H1 (cell line): ENCODE results near the gene WWP2. TPM values are rescaled to one million over a fixed set of nuclear protein-coding genes. Genes with fewer than 3 reads are reported as not detected.

ENCODE experiments used
- CTCF ChIA-PET: fragments of 300-600 bp; sonication (Branson Sonifier 250); formaldehyde crosslinking; loops from one replicate; lab custom pipeline; 2021; ENCODE audit not compliant: partially characterized antibody; lab: Charles Lee
- POLR2A ChIA-PET: fragments of 300-600 bp; sonication (Branson Sonifier 250); formaldehyde crosslinking; loops from one replicate; lab custom pipeline; 2021; ENCODE audit warnings: inconsistent platforms; ENCODE audit not compliant: partially characterized antibody; lab: Charles Lee
- DNase-seq, 2 experiments: peaks; one replicate each; pipeline versions ENCODE4 v3.0.0 to v3.0.0-alpha.2; 2010 to 2022; ENCODE audit warnings: low spot score in 2 of 2, low read depth in 1 of 2, mixed read lengths in 1 of 2
- FAIRE-seq: peaks from 2 replicates; lab custom pipeline; 2011; peaks lifted over from hg19 to GRCh38; lab: Jason Lieb, UNC
- H2AFZ ChIP-seq: 2 replicates; pipeline ENCODE4 v1.8.1; 2012; ENCODE audit warnings: low read length, inconsistent platforms
- H2AK5ac ChIP-seq: 2 replicates; pipeline ENCODE4 v1.6.1; 2013; ENCODE audit warnings: low read depth, low read length
- H2BK120ac ChIP-seq: replicated peaks from 2 replicates; pipeline ENCODE3; 2013; ENCODE audit warnings: low read depth, low read length, inconsistent platforms
- H2BK12ac ChIP-seq: 2 replicates; pipeline ENCODE4 v1.6.1; 2013; ENCODE audit warnings: low read depth, low read length
- H2BK15ac ChIP-seq: 2 replicates; pipeline ENCODE4 v1.6.1; 2013; ENCODE audit warnings: low read length
- H2BK20ac ChIP-seq: 2 replicates; pipeline ENCODE4 v1.6.1; 2013; ENCODE audit warnings: low read length
- H2BK5ac ChIP-seq: 2 replicates; pipeline ENCODE4 v1.6.1; 2013; ENCODE audit warnings: low read depth, low read length
- H3K14ac ChIP-seq: 2 replicates; pipeline ENCODE4 v1.6.1; 2013; ENCODE audit warnings: inconsistent platforms; ENCODE audit not compliant: insufficient read length
- H3K18ac ChIP-seq: 2 replicates; pipeline ENCODE4 v1.6.1; 2013; ENCODE audit warnings: low read length; ENCODE audit errors: extremely low read depth
- H3K23ac ChIP-seq: 2 replicates; pipeline ENCODE4 v1.6.1; 2013; ENCODE audit warnings: inconsistent platforms; ENCODE audit not compliant: insufficient read length
- H3K23me2 ChIP-seq: 2 replicates; pipeline ENCODE4 v1.6.1; 2013; ENCODE audit warnings: low read depth, low read length
- H3K27ac ChIP-seq: 2 replicates; pipeline ENCODE4 v1.6.1; 2011; ENCODE audit warnings: low read depth, low read length, inconsistent platforms
- H3K27me3 ChIP-seq, 4 experiments: replicated peaks in 1 of 4; 1 replicate in 1 of 4; 2 replicates in 3 of 4; pipeline versions ENCODE4 v1.6.1 to v1.8.1; 2011 to 2013; ENCODE audit warnings: low read length in 3 of 4, mild to moderate bottlenecking in 3 of 4, inconsistent platforms in 2 of 4, mixed read lengths in 2 of 4, moderate library complexity in 1 of 4; ENCODE audit not compliant: control insufficient read depth in 3 of 4, insufficient read depth in 3 of 4; ENCODE audit errors: extremely low read depth in 1 of 4
- H3K36me3 ChIP-seq, 4 experiments: 2 replicates each; pipeline versions ENCODE4 v1.6.1 to v1.8.1; 2011 to 2013; ENCODE audit warnings: mild to moderate bottlenecking in 4 of 4, low read length in 3 of 4, moderate library complexity in 2 of 4, control low read depth in 1 of 4, inconsistent platforms in 1 of 4; ENCODE audit not compliant: insufficient read depth in 4 of 4, control insufficient read depth in 2 of 4
- H3K4ac ChIP-seq: replicated peaks from 2 replicates; pipeline ENCODE3; 2013; ENCODE audit warnings: low read length, low read depth, mixed read lengths, inconsistent platforms; ENCODE audit not compliant: insufficient read length
- H3K4me1 ChIP-seq, 4 experiments: replicated peaks in 1 of 4; 1 replicate in 1 of 4; 2 replicates in 3 of 4; pipeline versions ENCODE4 v1.6.1 to v1.8.1; 2011 to 2013; ENCODE audit warnings: low read length in 3 of 4, inconsistent platforms in 2 of 4, mixed read lengths in 1 of 4; ENCODE audit not compliant: insufficient read depth in 4 of 4, control insufficient read depth in 3 of 4
- H3K4me2 ChIP-seq, 2 experiments: 2 replicates each; pipeline versions ENCODE4 v1.6.1 to v1.8.1; 2011 to 2013; ENCODE audit warnings: low read depth in 2 of 2, low read length in 2 of 2, control low read depth in 1 of 2, inconsistent platforms in 1 of 2, mild to moderate bottlenecking in 1 of 2; ENCODE audit not compliant: insufficient read depth in 1 of 2
- H3K4me3 ChIP-seq, 4 experiments: fragments of 200-600, 300-600 bp in 1 of 4; sonication (generic), shearing (Covaris generic), sonication (Bioruptor Twin) in 1 of 4; 2 replicates each; pipeline versions ENCODE4 v1.5.1 to v1.8.1; 2011 to 2016; ENCODE audit warnings: low read length in 4 of 4, low read depth in 3 of 4, control low read depth in 2 of 4, inconsistent platforms in 2 of 4, mild to moderate bottlenecking in 2 of 4, mixed read lengths in 1 of 4, moderate library complexity in 1 of 4; ENCODE audit not compliant: insufficient read depth in 2 of 4; ENCODE audit errors: extremely low read depth in 1 of 4
- H3K56ac ChIP-seq: replicated peaks from 2 replicates; pipeline ENCODE3; 2013; ENCODE audit warnings: low read depth, mild to moderate bottlenecking, mixed read lengths, low read length, inconsistent platforms; ENCODE audit not compliant: insufficient read length
- H3K79me1 ChIP-seq: 2 replicates; pipeline ENCODE4 v1.6.1; 2013; ENCODE audit warnings: low read depth, low read length, control low read depth
- H3K79me2 ChIP-seq, 2 experiments: 2 replicates each; pipeline versions ENCODE4 v1.6.1 to v1.8.1; 2012 to 2013; ENCODE audit warnings: low read length in 2 of 2, mild to moderate bottlenecking in 2 of 2, inconsistent platforms in 1 of 2; ENCODE audit not compliant: insufficient read depth in 2 of 2, control insufficient read depth in 1 of 2
- H3K9ac ChIP-seq, 4 experiments: replicated peaks in 1 of 4; 1 replicate in 1 of 4; 2 replicates in 3 of 4; pipeline versions ENCODE4 v1.6.1 to v1.8.1; 2011 to 2013; ENCODE audit warnings: low read depth in 3 of 4, low read length in 3 of 4, control low read depth in 2 of 4, mild to moderate bottlenecking in 2 of 4, moderate library complexity in 2 of 4, inconsistent platforms in 1 of 4; ENCODE audit errors: extremely low read depth in 1 of 4
- H3K9me3 ChIP-seq, 2 experiments: 2 replicates each; pipeline versions ENCODE4 v1.6.1 to v1.8.1; 2012 to 2013; ENCODE audit warnings: mild to moderate bottlenecking in 2 of 2, moderate library complexity in 2 of 2, control low read depth in 1 of 2, inconsistent platforms in 1 of 2, low read depth in 1 of 2, low read length in 1 of 2, mixed read lengths in 1 of 2; ENCODE audit not compliant: insufficient read depth in 2 of 2
- H4K20me1 ChIP-seq, 2 experiments: replicated peaks in 1 of 2; 2 replicates each; pipeline versions ENCODE3 to v1.8.1; 2011 to 2013; ENCODE audit warnings: inconsistent platforms in 2 of 2, low read length in 2 of 2, mild to moderate bottlenecking in 1 of 2; ENCODE audit not compliant: insufficient read depth in 2 of 2, control insufficient read depth in 1 of 2
- H4K5ac ChIP-seq: 2 replicates; pipeline ENCODE4 v1.6.1; 2013; ENCODE audit warnings: low read length, low read depth, mixed read lengths, inconsistent platforms; ENCODE audit not compliant: insufficient read length
- H4K8ac ChIP-seq: 2 replicates; pipeline ENCODE4 v1.8.0; 2013; ENCODE audit warnings: mild to moderate bottlenecking, moderate library complexity, low read length, inconsistent platforms; ENCODE audit not compliant: insufficient read depth; ENCODE audit errors: extremely low read depth
- H4K91ac ChIP-seq: replicated peaks from 2 replicates; pipeline ENCODE3; 2013; ENCODE audit warnings: low read length, mixed read lengths, inconsistent platforms; ENCODE audit not compliant: insufficient read length
- BRCA1 ChIP-seq: IDR thresholded peaks from 2 replicates; pipeline ENCODE4 v1.6.1; 2012; ENCODE audit warnings: low read depth, low read length, improper control_type of control experiment
- CBX8 ChIP-seq: fragments of 300-800, 300-1000 bp; sonication (generic); IDR thresholded peaks from 2 replicates; pipeline ENCODE4 v1.7.1; 2016; ENCODE audit warnings: low read depth, low read length, borderline replicate concordance
- CTBP2 ChIP-seq: IDR thresholded peaks from 2 replicates; pipeline ENCODE4 v1.7.0; 2011; ENCODE audit warnings: borderline replicate concordance, mild to moderate bottlenecking, moderate library complexity, mixed read lengths, low read length; ENCODE audit not compliant: insufficient read depth, insufficient read length
- E2F6 ChIP-seq: IDR thresholded peaks from 2 replicates; pipeline ENCODE4 v1.6.1; 2012; ENCODE audit warnings: inconsistent platforms
- EGR1 ChIP-seq: IDR thresholded peaks from 2 replicates; pipeline ENCODE4 v1.6.1; 2011; ENCODE audit warnings: low read depth, low read length, borderline replicate concordance
- JUN ChIP-seq: IDR thresholded peaks from 2 replicates; pipeline ENCODE4 v1.6.1; 2011; ENCODE audit warnings: low read depth, mild to moderate bottlenecking, improper control_type of control experiment, low read length
- KDM5A ChIP-seq: fragments of 200-600 bp; IDR thresholded peaks from 2 replicates; pipeline ENCODE4 v1.7.1; 2012; ENCODE audit warnings: mild to moderate bottlenecking, low read length, inconsistent platforms, mixed read lengths
- MAX ChIP-seq: IDR thresholded peaks from 2 replicates; pipeline ENCODE4 v1.6.1; 2012; ENCODE audit warnings: inconsistent platforms
- PHF8 ChIP-seq: fragments of 200-600 bp; sonication (generic); conservative IDR thresholded peaks from 2 replicates; pipeline ENCODE4 v1.7.1; 2012; ENCODE audit warnings: low read depth, mild to moderate bottlenecking, inconsistent platforms, low read length, moderate library complexity
- RFX5 ChIP-seq: IDR thresholded peaks from 2 replicates; pipeline ENCODE4 v1.6.1; 2011; ENCODE audit warnings: low read depth, low read length, improper control_type of control experiment, borderline replicate concordance
- SUZ12 ChIP-seq: fragments of 200-600 bp; sonication (generic); IDR thresholded peaks from 2 replicates; pipeline ENCODE4 v1.6.1; 2012; ENCODE audit warnings: mild to moderate bottlenecking, inconsistent platforms, low read length, moderate library complexity, mixed read lengths
- TAF1 ChIP-seq: IDR thresholded peaks from 2 replicates; pipeline ENCODE4 v1.6.1; 2011; ENCODE audit warnings: mild to moderate bottlenecking, low read depth, low read length
- TAF7 ChIP-seq: optimal IDR thresholded peaks from 2 replicates; pipeline ENCODE3; 2011; ENCODE audit warnings: low read depth, mild to moderate bottlenecking, inconsistent platforms, low read length, moderate library complexity, borderline replicate concordance
- WGBS, 2 experiments: shearing (Covaris generic) in 1 of 2; methylation state at CpG; one replicate each; pipeline versions ENCODE4 v1.1.6 to v1.1.7; 2013 to 2015; ENCODE audit warnings: low lambda C conversion rate in 2 of 2, mixed read lengths in 2 of 2, inconsistent platforms in 1 of 2, low coverage in 1 of 2, missing lambda C conversion rate in 1 of 2; ENCODE audit not compliant: insufficient replicate concordance in 2 of 2, insufficient coverage in 1 of 2, insufficient read length in 1 of 2; ENCODE audit errors: extremely low coverage in 1 of 2, missing lambda C conversion rate in 1 of 2; 5-methylcytosine and 5-hydroxymethylcytosine counted together
- polyA plus RNA-seq, 7 experiments: library from polyadenylated mRNA; depleted of rRNA in 3 of 7; stranded (reverse) in 5 of 7; unstranded in 2 of 7; fragments of >200 nt in 5 of 7; fragments of 200-250 nt in 2 of 7; gene quantifications; 1 replicate in 5 of 7; 2 replicates in 1 of 7; 4 replicates in 1 of 7; pipeline versions ENCODE4 v1.2.1 to v1.2.3, GENCODE V29; 2011 to 2013; ENCODE audit warnings: missing spikeins in 2 of 7, mixed read lengths in 2 of 7
- total RNA-seq: library from RNA; stranded (reverse); fragmentation: NEBNext Ultra II Directional; extraction: Animal tissue kit (Norgen Biotek cat#: 25700); gene quantifications from 2 replicates; pipeline ENCODE4 v1.2.1, GENCODE V29; 2021

Gene WWP2
- total and polyA plus RNA-seq, 2 of the 8 experiments (the other 6 are each of a cell fraction or from before 2014, with no cell fraction given), result 14.1 to 42.2 TPM

GRCh38 chr16:69769404-69769803 lies 7.3 kb downstream of the WWP2 start:
- Histone ChIP-seq H3K9me3 (peaks cover 0 to 5% of the 10 kb centered on the region in 2 experiments; a peak in 1 of 4 replicates), H2BK120ac (no peak overlapping the region), H3K23ac (no peak overlapping the region), H2BK20ac (no peak overlapping the region), H3K27ac (no peak overlapping the region), H3K14ac (no peak overlapping the region), H3K18ac (no peak overlapping the region), H4K91ac (no peak overlapping the region), H3K56ac (no peak overlapping the region), H3K4me3 (no peak overlapping the region), H2BK15ac (no peak overlapping the region), H3K23me2 (no peaks in the 10 kb centered on the region), H3K4ac (no peak overlapping the region), H2AK5ac (no peak overlapping the region), H2AFZ (no peak overlapping the region), H4K5ac (no peak overlapping the region), H4K8ac (no peak overlapping the region), H2BK5ac (no peak overlapping the region), H3K79me2 (peaks cover 4 to 81% of the 10 kb centered on the region in 2 experiments; a peak in 3 of 4 replicates), H3K27me3 (no peaks in the 10 kb centered on the region), H3K36me3 (no peaks in the 10 kb centered on the region), H4K20me1 (peaks cover 0 to 5% of the 10 kb centered on the region in 2 experiments), H3K4me1 (no peaks in the 10 kb centered on the region), H3K79me1 (peaks cover 10% of the 10 kb centered on the region), H2BK12ac (no peak overlapping the region), H3K4me2 (no peak overlapping the region), H3K9ac (no peak overlapping the region)
- DNase-seq (no peak), FAIRE-seq (no peak)
- ChIA-PET CTCF (interaction anchor here (1.1 to 1.6 kb wide), 2 partner anchors 15 to 480 kb away, joined by 4 to 6 read pairs; partner anchors contain the start of gene NOB1), POLR2A (interaction anchor here (0.8 kb wide), 1 partner anchor 20 kb away, joined by 3 read pairs; no protein-coding TSS in a partner anchor)
- 51% methylated on average over 2 of the region's 2 CpGs; no CpG with 5 or more reads in 1 of the 2 experiments for WGBS, 2 experiments
- no peak for TF ChIP-seq KDM5A
- no peak for TF ChIP-seq CTBP2
- TF ChIP-seq TAF1, result no peak
- no peak for TF ChIP-seq RFX5
- TF ChIP-seq CBX8, result no peak
- TF ChIP-seq PHF8, result no peak
- TF ChIP-seq MAX, result no peak
- no peak for TF ChIP-seq EGR1
- no peak for TF ChIP-seq E2F6
- TF ChIP-seq TAF7, result no peak
- TF ChIP-seq JUN, result no peak
- TF ChIP-seq BRCA1, result no peak
- no peak for TF ChIP-seq SUZ12
